Peyer's patch (tissue), 4 donors: ENCODE data around the gene OST4. TPM values are rescaled to one million over a fixed set of nuclear protein-coding genes. Genes with fewer than 3 reads are reported as not detected.
"Not testable (repeated sequence)": the region's sequence is repeated elsewhere in the genome, so short reads cannot be mapped to it uniquely, and the experiment has no call there.

Experiments used
- DNase-seq, 3 donors: peaks; one replicate each; pipeline ENCODE4 v3.0.0-alpha.2; 2017 to 2019
- H3K27ac ChIP-seq, 4 donors: fragments of 200-600 bp; sonication (generic); one replicate each; pipeline ENCODE4 v1.5.1; 2016 to 2019
- H3K27me3 ChIP-seq, 2 donors: fragments of 200-600 bp; sonication (generic); one replicate each; pipeline ENCODE4 v1.5.1; 2019
- H3K36me3 ChIP-seq, 3 donors: fragments of 200-600 bp; sonication (generic); one replicate each; pipeline ENCODE4 v1.5.1; 2016 to 2019
- H3K4me1 ChIP-seq, 4 donors: fragments of 200-600 bp; sonication (generic); one replicate each; pipeline ENCODE4 v1.5.1; 2016 to 2019
- H3K4me3 ChIP-seq, 4 donors: fragments of 200-600 bp; sonication (generic); 1 replicate in 3 of 4; 2 replicates in 1 of 4; pipeline ENCODE4 v1.5.1; 2016 to 2019; ENCODE audit warnings: mild to moderate bottlenecking in 1 of 4
- H3K9me3 ChIP-seq, 4 donors: fragments of 200-600 bp; sonication (generic); one replicate each; pipeline ENCODE4 v1.5.1; 2016 to 2019; ENCODE audit warnings: mild to moderate bottlenecking in 1 of 4
- POLR2A ChIP-seq, 2 donors: fragments of 450-650 bp; IDR thresholded peaks; one replicate each; pipeline ENCODE4 v1.5.1; 2017; ENCODE audit warnings: antibody characterized with exemption in 2 of 2, mild to moderate bottlenecking in 2 of 2, moderate library complexity in 2 of 2
- total RNA-seq, 4 donors: library from RNA; depleted of rRNA; stranded (reverse); fragments of >200 nt; gene quantifications; one replicate each; pipeline ENCODE4 v1.1.0, GENCODE V29; 2016
- TF ChIP-seq, protein P1 (sequence below), 6 experiments: fragments of 450-650 bp in 4 of 6; fragments of 200-600 bp in 2 of 6; sonication (generic) in 1 of 6; IDR thresholded peaks; one replicate each; pipeline ENCODE4 v1.5.1; 2017 to 2019; ENCODE audit warnings: antibody characterized with exemption in 6 of 6, mild to moderate bottlenecking in 3 of 6, moderate library complexity in 1 of 6

OST4 gene
- total RNA-seq = 100 to 1,000 TPM; 136 to 329 (median 225) TPM

GRCh38 chr2:27071277-27071989 is at the start of gene OST4:
Gene OST4, minus strand, starts transcription at chr2:27071654.
- TF ChIP-seq, protein P1, sequence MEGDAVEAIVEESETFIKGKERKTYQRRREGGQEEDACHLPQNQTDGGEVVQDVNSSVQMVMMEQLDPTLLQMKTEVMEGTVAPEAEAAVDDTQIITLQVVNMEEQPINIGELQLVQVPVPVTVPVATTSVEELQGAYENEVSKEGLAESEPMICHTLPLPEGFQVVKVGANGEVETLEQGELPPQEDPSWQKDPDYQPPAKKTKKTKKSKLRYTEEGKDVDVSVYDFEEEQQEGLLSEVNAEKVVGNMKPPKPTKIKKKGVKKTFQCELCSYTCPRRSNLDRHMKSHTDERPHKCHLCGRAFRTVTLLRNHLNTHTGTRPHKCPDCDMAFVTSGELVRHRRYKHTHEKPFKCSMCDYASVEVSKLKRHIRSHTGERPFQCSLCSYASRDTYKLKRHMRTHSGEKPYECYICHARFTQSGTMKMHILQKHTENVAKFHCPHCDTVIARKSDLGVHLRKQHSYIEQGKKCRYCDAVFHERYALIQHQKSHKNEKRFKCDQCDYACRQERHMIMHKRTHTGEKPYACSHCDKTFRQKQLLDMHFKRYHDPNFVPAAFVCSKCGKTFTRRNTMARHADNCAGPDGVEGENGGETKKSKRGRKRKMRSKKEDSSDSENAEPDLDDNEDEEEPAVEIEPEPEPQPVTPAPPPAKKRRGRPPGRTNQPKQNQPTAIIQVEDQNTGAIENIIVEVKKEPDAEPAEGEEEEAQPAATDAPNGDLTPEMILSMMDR (IDR thresholded peaks at IDR 0.05) = peak in 1 of 6 experiments; percentile 9
- TF ChIP-seq POLR2A (IDR thresholded peaks at IDR 0.05) = peak; percentile 87 to 90
- H3K4me1 ChIP-seq = peaks cover 0 to 53% (median 16%) of the 10 kb centered on the region in 4 donors
- peak within 1 kb of the TSS; percentile 88 to 96 (median 94) for H3K27ac ChIP-seq
- peak; percentile 91 to 97 (median 96) for DNase-seq
- H3K36me3 ChIP-seq = peaks cover 0 to 32% (median 0%) of the 10 kb centered on the region in 3 donors
- no peaks in the 10 kb centered on the region for H3K27me3 ChIP-seq
- H3K9me3 ChIP-seq = no peaks in the 10 kb centered on the region
- peak within 1 kb of the TSS; percentile 66 to 97 (median 82) for H3K4me3 ChIP-seq

- DNase-seq, H3K9me3 ChIP-seq, H3K27me3 ChIP-seq, H3K36me3 ChIP-seq, H3K27ac ChIP-seq: not testable (repeated sequence)
- peak overlapping the region in 1 of 4 donors; percentile 47 for H3K4me3 ChIP-seq
- H3K4me1 ChIP-seq = peaks cover 4 to 28% (median 6%) of the 10 kb centered on the region in 4 donors
Measured at GRCh38 chr2:27119330-27119670, 47.8 kb upstream of the OST4 start.

DNA sequence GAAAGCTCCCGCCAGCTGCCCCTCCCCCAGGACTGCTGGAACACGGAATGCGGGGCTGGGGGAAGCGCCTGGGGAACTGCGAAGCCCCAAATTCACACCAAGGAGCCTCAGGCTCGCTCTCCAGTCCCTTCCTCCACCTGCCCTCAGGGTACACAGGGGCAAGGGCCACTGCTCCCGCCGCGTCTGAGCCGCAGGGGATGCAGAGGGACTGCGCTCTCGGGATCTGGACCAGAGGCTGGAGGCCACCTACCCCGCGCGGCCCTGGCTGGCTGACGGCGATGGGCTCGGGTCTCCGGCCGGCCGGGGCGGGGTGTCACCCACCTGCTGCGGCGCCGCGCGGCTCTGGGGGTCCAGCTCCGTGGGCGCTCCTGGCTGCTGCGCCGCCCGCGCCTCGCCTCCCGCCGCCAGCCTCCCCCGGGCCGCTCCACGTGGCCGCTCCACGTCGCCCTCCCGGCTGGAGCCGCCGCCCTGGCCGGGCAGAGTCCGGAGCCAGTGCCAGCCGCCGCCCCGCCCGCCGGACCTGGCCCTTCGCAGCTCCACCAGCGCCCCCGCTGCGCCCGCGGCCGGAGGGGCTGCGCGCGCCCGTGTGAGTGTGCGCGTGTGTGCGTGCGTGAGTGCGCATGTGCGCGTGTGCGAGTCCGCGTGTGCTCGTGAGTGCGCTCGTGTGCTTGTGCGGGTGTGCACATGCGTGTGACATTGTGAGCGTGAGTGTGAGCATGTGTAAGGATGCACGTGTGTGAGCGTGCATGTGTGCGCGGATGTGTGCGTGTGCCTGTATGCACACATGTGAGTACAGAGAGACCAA is 47.3 kb upstream of the OST4 start, which contains the start of gene CGREF1:
CGREF1 (minus strand) TSS at position 604 of the 805 bp plus-strand sequence. CDS start 14,762 bp downstream, outside the sequence.
- no peaks in the 10 kb centered on the region for H3K36me3 ChIP-seq
- H3K27ac ChIP-seq = no peak within 1 kb of the TSS
- H3K4me1 ChIP-seq = peaks cover 4 to 24% (median 6%) of the 10 kb centered on the region in 4 donors
- peak in 2 of 3 donors; percentile 61 to 70 for DNase-seq
- no peaks in the 10 kb centered on the region for H3K9me3 ChIP-seq
- H3K27me3 ChIP-seq = peaks cover 0 to 5% of the 10 kb centered on the region in 2 donors
- TF ChIP-seq, protein P1 (IDR thresholded peaks at IDR 0.05) = peak in 1 of 6 experiments; percentile 8
- no peak for TF ChIP-seq POLR2A (IDR thresholded peaks at IDR 0.05)
- peak within 1 kb of the TSS; percentile 13 to 55 (median 46) for H3K4me3 ChIP-seq

DNA sequence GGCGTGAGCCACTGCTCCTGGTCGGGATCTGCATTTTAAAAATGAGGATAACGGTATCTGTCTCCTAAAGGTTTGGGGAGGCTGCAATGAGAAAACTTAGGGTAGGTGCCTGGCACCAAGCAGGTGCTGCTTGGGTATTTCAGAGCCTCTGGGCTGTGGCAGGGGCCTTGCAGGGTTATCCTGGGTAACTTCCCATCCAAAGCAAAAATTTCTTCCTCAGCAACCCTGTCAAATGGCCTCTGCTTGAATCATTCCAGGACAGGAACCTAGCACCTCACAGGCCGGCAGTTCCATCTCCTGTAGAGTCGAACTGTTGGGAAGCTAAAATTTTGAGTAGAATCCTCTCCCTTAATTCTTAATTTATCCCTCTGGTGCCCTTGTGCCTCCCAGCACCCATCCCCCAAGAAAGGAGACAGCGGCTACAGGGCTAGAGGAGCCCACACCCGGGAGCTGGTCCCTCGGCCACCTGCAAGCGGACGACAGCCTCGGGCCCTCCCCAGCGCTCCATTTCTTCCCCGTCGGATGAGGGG is 46.6 kb upstream of the OST4 start:
- Histone ChIP-seq H3K4me3 (peak overlapping the region; percentile 13 to 55 (median 46)), H3K36me3 (no peaks in the 10 kb centered on the region), H3K27me3 (peaks cover 0 to 5% of the 10 kb centered on the region in 2 donors), H3K27ac (no peak overlapping the region), H3K4me1 (peaks cover 3 to 20% (median 6%) of the 10 kb centered on the region in 4 donors), H3K9me3 (no peaks in the 10 kb centered on the region)
- TF ChIP-seq, protein P1 (IDR thresholded peaks at IDR 0.05) = no peak
- no peak for TF ChIP-seq POLR2A (IDR thresholded peaks at IDR 0.05)
- DNase-seq = no peak

DNA sequence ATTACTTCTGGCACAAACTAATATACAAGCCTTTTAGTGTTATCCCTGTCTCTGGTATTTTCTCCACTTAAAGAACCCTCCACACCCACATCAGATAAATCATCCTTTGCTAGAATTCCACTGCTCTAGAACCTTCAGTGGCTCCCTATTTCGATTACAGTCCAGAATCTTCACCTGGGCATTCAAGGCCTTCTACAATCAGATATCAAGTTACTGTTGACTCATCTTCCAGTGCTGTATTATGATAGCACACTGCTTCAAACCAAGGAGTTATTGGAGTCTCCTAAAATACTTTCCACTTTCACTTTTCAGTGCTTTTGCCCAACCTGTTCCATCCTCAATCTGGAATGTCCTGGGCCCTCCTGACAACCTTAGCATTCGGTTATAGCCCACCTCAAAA is 44.1 kb upstream of the OST4 start:
- Histone ChIP-seq H3K4me3 (no peak overlapping the region), H3K27ac (no peak overlapping the region), H3K9me3 (no peaks in the 10 kb centered on the region), H3K27me3 (peaks cover 0 to 5% of the 10 kb centered on the region in 2 donors), H3K36me3 (no peaks in the 10 kb centered on the region), H3K4me1 (peaks cover 0 to 15% (median 6%) of the 10 kb centered on the region in 4 donors)
- TF ChIP-seq, protein P1 (IDR thresholded peaks at IDR 0.05) = no peak
- no peak for TF ChIP-seq POLR2A (IDR thresholded peaks at IDR 0.05)
- no peak for DNase-seq

GRCh38 chr2:27111392-27112078 is 40.1 kb upstream of the OST4 start:
- not testable (repeated sequence) for H3K9me3 ChIP-seq, H3K4me1 ChIP-seq, H3K36me3 ChIP-seq, DNase-seq, H3K27me3 ChIP-seq, H3K27ac ChIP-seq, H3K4me3 ChIP-seq

- H3K27ac ChIP-seq, H3K9me3 ChIP-seq, H3K4me3 ChIP-seq, H3K4me1 ChIP-seq, DNase-seq, H3K36me3 ChIP-seq, H3K27me3 ChIP-seq: not testable (repeated sequence)
Measured at GRCh38 chr2:27110603-27111352, 39.3 kb upstream of the OST4 start.
